Mesodermal cell (in vitro differentiated cells): ENCODE measurements around the gene TCTN3.
"Not testable (repeated sequence)": the region's sequence is repeated elsewhere in the genome, so short reads cannot be mapped to it uniquely, and the experiment has no call there.

Source experiments
- H3K27ac ChIP-seq: 2 replicates; pipeline ENCODE4 v1.7.0; 2013; ENCODE audit warnings: mild to moderate bottlenecking, low read depth, low read length, moderate library complexity; ENCODE audit not compliant: severe bottlenecking
- H3K36me3 ChIP-seq: 2 replicates; pipeline ENCODE4 v1.7.1; 2013; ENCODE audit warnings: mild to moderate bottlenecking, low read length, moderate library complexity; ENCODE audit not compliant: control insufficient read depth, insufficient read depth
- H3K4me1 ChIP-seq: one replicate; pipeline ENCODE4 v1.7.1; 2013; ENCODE audit warnings: mild to moderate bottlenecking, low read length; ENCODE audit not compliant: insufficient read depth, control insufficient read depth, poor library complexity, severe bottlenecking
- H3K4me3 ChIP-seq: 2 replicates; pipeline ENCODE4 v1.7.0; 2013; ENCODE audit warnings: low read length, control low read depth, mild to moderate bottlenecking; ENCODE audit not compliant: insufficient read depth, poor library complexity, severe bottlenecking; ENCODE audit errors: extremely low read depth
- H3K9me3 ChIP-seq: 2 replicates; pipeline ENCODE4 v1.7.1; 2013; ENCODE audit warnings: mild to moderate bottlenecking, low read length, moderate library complexity; ENCODE audit not compliant: control insufficient read depth
- WGBS, 2 experiments: methylation state at CpG; one replicate each; pipeline ENCODE4 v1.1.5; 2013; ENCODE audit warnings: missing lambda C conversion rate in 2 of 2; ENCODE audit not compliant: insufficient coverage in 2 of 2; 5-methylcytosine and 5-hydroxymethylcytosine counted together

Gene TCTN3

DNA sequence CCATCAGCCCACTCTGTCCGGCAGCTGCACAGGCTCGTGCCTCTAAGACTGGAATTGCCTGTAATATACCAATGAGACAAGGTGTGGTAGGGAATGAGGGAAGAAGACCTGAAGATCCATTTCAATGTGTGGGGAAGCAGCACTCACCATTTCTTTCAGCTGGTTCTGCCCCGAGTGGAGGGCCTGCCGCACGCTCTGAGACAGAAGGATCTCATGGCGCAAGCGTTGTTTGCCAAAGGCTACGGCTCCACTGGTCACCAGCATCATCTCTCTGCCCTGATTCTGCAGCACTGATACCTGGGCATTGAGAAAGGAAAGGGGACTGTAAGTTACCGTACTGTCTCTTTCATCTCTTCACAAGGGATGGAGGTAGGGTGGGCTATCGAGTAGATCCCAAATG lies 56.6 kb downstream of the TCTN3 start:
- Histone ChIP-seq H3K4me1 (no peaks in the 10 kb centered on the region), H3K4me3 (no peak overlapping the region), H3K9me3 (no peaks in the 10 kb centered on the region), H3K36me3 (peaks cover 78% of the 10 kb centered on the region), H3K27ac (no peak overlapping the region)
- 97 to 100% methylated on average over 6 to 9 of the region's 10 CpGs for WGBS, 2 experiments

DNA sequence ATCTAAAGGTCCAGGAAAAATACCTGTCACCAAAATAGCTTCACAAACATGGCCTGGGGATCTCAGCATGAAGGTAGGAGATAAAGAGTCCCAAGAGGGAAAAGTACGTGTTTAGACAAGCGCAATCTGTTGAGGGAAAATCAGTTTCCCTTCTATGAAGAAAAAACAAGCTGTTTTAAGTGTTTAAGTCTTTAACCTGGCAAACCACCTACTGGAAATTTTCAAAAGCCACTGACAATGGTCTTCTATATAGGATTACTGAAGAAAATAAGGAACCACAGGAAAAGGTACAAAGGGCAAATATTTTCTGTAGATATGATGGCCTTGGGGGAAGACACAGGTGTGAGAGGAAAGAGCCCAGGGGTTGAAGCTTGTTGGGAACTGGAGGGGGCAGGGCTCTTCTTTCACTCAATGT lies 58.4 kb downstream of the TCTN3 start:
- H3K4me1 ChIP-seq, result no peaks in the 10 kb centered on the region
- no peak overlapping the region for H3K27ac ChIP-seq
- no peak overlapping the region for H3K4me3 ChIP-seq
- WGBS, 2 experiments, result 80% methylated on average over 1 of the region's 2 CpGs; no CpG with 5 or more reads in 1 of the 2 experiments
- no peaks in the 10 kb centered on the region for H3K9me3 ChIP-seq
- H3K36me3 ChIP-seq, result peaks cover 78% of the 10 kb centered on the region

DNA sequence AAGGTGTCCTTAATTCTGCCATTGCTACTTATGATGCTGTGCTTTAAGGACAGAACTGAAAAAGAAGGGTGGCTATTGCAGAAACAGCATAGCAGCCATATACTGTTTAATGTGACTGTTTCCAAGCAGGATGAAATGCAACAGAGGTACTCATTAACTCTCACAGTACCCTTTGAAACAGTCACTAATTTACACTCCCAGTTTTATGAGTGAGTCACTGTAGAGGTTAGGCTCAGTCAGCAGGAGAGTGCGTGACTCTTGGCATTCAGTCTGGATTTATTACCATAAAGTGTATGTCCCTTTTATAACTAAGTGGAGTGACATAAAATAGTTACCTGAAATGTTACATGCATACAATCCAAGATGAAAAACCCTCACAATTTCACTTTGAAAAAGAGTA lies 64.9 kb downstream of the TCTN3 start:
- no peaks in the 10 kb centered on the region for H3K4me1 ChIP-seq
- H3K9me3 ChIP-seq, result no peaks in the 10 kb centered on the region
- no CpG with 5 or more reads among the region's 1 CpG for WGBS, 2 experiments
- H3K4me3 ChIP-seq, result no peak overlapping the region
- H3K36me3 ChIP-seq, result peaks cover 92% of the 10 kb centered on the region
- no peak overlapping the region for H3K27ac ChIP-seq

DNA sequence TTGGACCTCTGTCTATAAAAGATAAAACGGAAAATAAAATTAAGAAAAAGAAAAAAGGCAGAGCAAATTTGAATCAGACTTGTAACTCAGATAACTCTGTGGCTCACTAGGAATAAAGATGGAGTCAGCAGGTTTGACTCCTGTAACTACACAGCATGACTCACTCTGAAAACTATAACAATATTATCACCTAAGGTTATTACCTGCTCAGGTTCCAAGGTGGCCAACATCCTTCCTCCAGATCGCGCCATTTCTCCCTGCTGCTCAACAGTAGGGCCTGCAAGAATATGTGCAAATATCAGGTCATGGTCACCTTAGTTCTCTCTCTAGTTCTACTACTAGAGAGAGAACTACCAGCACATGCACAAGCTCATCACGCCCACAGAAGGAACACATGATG lies 67.2 kb downstream of the TCTN3 start:
- H3K4me3 ChIP-seq, result no peak overlapping the region
- H3K9me3 ChIP-seq, result no peaks in the 10 kb centered on the region
- H3K27ac ChIP-seq, result no peak overlapping the region
- 86 to 100% methylated on average over 2 of the region's 4 CpGs for WGBS, 2 experiments
- H3K4me1 ChIP-seq, result no peaks in the 10 kb centered on the region
- H3K36me3 ChIP-seq, result peaks cover 81% of the 10 kb centered on the region

DNA sequence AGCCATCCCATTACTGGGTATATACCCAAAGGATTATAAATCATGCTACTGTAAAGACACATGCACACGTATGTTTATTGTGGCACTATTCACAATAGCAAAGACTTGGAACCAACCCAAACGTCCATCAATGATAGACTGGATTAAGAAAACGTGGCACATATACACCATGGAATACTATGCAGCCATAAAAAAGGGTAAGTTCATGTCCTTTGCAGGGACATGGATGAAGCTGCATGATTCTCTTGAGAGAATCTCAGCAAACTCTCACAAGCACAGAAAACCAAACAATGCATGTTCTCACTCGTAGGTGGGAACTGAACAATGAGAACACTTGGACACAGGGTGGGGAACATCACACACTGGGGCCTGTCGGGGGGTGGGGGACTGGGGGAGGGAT lies 73.3 kb downstream of the TCTN3 start:
- H3K36me3 ChIP-seq, result peaks cover 76% of the 10 kb centered on the region
- WGBS, 2 experiments, result no CpG with 5 or more reads among the region's 5 CpGs
- H3K27ac ChIP-seq, H3K9me3 ChIP-seq, H3K4me3 ChIP-seq, H3K4me1 ChIP-seq: not testable (repeated sequence)

DNA sequence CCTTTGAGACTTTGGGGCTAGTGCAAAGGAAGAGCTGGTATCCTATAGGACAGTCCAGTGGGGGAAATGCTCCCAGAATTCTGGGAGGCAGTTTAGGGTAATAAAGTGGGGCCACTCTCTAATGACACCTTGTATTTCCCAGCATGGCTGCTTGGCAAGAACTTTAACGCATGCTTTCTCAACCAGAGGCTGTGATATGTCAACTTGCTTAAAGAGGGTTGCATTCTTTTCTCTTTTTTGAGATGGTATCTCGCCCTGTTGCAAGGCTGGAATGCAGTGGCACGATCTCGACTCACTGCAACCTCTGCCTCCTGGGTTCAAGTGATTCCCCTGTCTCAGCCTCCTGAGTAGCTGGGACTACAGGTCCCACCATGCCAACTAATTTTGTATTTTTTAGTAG lies 75.6 kb downstream of the TCTN3 start:
- H3K36me3 ChIP-seq, result peaks cover 80% of the 10 kb centered on the region
- H3K4me3 ChIP-seq, result no peak overlapping the region
- no peak overlapping the region for H3K27ac ChIP-seq
- 77 to 95% methylated on average over 4 of the region's 4 CpGs for WGBS, 2 experiments
- H3K4me1 ChIP-seq, result peaks cover 3% of the 10 kb centered on the region
- H3K9me3 ChIP-seq, result no peaks in the 10 kb centered on the region

DNA sequence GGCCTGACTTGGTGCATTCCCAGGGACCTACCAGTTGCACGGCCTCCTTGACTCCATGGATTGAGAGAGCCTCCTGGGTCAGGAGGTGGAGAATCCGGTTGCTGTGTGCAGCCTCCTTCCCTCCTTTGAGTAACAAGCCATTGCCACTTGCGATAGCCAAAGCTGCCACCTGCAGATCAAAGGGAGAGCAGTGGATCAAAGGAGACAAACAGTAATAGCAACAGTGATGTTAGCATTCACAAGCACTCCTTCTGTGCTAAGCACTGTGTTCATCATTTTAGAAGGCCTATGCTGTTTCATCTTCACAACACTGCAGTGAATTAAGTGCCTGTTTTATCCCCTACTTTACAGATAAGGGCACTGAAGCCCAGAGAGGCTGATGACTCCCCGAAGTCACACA lies 77.3 kb downstream of the TCTN3 start:
- peaks cover 88% of the 10 kb centered on the region for H3K36me3 ChIP-seq
- no peak overlapping the region for H3K4me3 ChIP-seq
- 86 to 100% methylated on average over 2 of the region's 4 CpGs for WGBS, 2 experiments
- H3K9me3 ChIP-seq, result no peaks in the 10 kb centered on the region
- H3K27ac ChIP-seq, result no peak overlapping the region
- peaks cover 3% of the 10 kb centered on the region for H3K4me1 ChIP-seq
